NCI-H2081 treated with DMSO at 0.1 percent for 48 hours (cell line): Measurements from ENCODE around the gene RAB19.

Source experiments
- DNase-seq: peaks from one replicate; lab custom pipeline; 2025; lab: John Stamatoyannopoulos, UW

RAB19 gene

GRCh38 chr7:140403878-140404564 lies at the start of gene RAB19:
Gene RAB19 (plus strand): TSS chr7:140404058. CDS start chr7:140407647, 3,589 bp downstream.
- no peak for DNase-seq

GRCh38 chr7:140358024-140358411 lies 45.8 kb upstream of the RAB19 start:
- DNase-seq: no peak

- no peak for DNase-seq
Observed at GRCh38 chr7:140358412-140359051, 45.3 kb upstream of the RAB19 start.

GRCh38 chr7:140360697-140361229 lies 43.1 kb upstream of the RAB19 start:
- no peak for DNase-seq

GRCh38 chr7:140364819-140365218 lies 39.0 kb upstream of the RAB19 start:
- no peak for DNase-seq

- no peak for DNase-seq
Observed at GRCh38 chr7:140367528-140367927, 36.3 kb upstream of the RAB19 start.

- DNase-seq: no peak
Observed at GRCh38 chr7:140369294-140369693, 34.6 kb upstream of the RAB19 start.

- DNase-seq: no peak
Observed at GRCh38 chr7:140375323-140375722, 28.5 kb upstream of the RAB19 start.

- no peak for DNase-seq
Observed at GRCh38 chr7:140375892-140376730, 27.7 kb upstream of the RAB19 start.

- peak; percentile 76 for DNase-seq
Observed at GRCh38 chr7:140383954-140384713, 19.7 kb upstream of the RAB19 start.

- no peak for DNase-seq
Observed at GRCh38 chr7:140384894-140385545, 18.8 kb upstream of the RAB19 start.

GRCh38 chr7:140389445-140389844 lies 14.4 kb upstream of the RAB19 start:
- no peak for DNase-seq

GRCh38 chr7:140390034-140390433 lies 13.8 kb upstream of the RAB19 start:
- no peak for DNase-seq

GRCh38 chr7:140390466-140391190 lies 13.2 kb upstream of the RAB19 start:
- DNase-seq: no peak

GRCh38 chr7:140391634-140392033 lies 12.2 kb upstream of the RAB19 start:
- no peak for DNase-seq

- no peak for DNase-seq
Observed at GRCh38 chr7:140393756-140394306, 10.0 kb upstream of the RAB19 start.

- peak; percentile 55 for DNase-seq
Observed at GRCh38 chr7:140397784-140398750, 5.8 kb upstream of the RAB19 start, which contains the start of gene SLC37A3. Gene SLC37A3 (minus strand): TSS chr7:140398530. CDS start chr7:140382526, 16,004 bp downstream.

GRCh38 chr7:140398821-140399220 lies 5.0 kb upstream of the RAB19 start:
- no peak for DNase-seq

- no peak for DNase-seq
Observed at GRCh38 chr7:140400381-140400780, 3.5 kb upstream of the RAB19 start.
